Colonic mucosa (tissue), 4 donors: ENCODE data around the gene GPC5. TPM values are rescaled to one million over a fixed set of nuclear protein-coding genes. Genes with fewer than 3 reads are reported as not detected.

Source experiments
- DNase-seq: peaks from one replicate; pipeline ENCODE4 v3.0.0-alpha.2; 2020
- H3K27ac ChIP-seq: fragments of 200-600 bp; one replicate; pipeline ENCODE4 v1.8.0; 2021
- H3K27me3 ChIP-seq: fragments of 200-600 bp; one replicate; pipeline ENCODE4 v1.8.0; 2021
- H3K36me3 ChIP-seq: fragments of 200-600 bp; one replicate; pipeline ENCODE4 v1.8.0; 2021
- H3K4me1 ChIP-seq: fragments of 200-600 bp; one replicate; pipeline ENCODE4 v1.8.0; 2021; ENCODE audit warnings: mild to moderate bottlenecking
- H3K4me3 ChIP-seq: fragments of 200-600 bp; one replicate; pipeline ENCODE4 v1.8.0; 2021
- H3K9ac ChIP-seq, 2 donors: one replicate each; pipeline ENCODE4 v1.7.0; 2013; ENCODE audit warnings: control low read depth in 2 of 2, low read depth in 2 of 2, low read length in 2 of 2
- H3K9me3 ChIP-seq: fragments of 200-600 bp; one replicate; pipeline ENCODE4 v1.8.0; 2021
- CTCF ChIP-seq: fragments of 200-600 bp; IDR thresholded peaks from one replicate; pipeline ENCODE4 v1.8.0; 2022; ENCODE audit warnings: antibody characterized with exemption, mild to moderate bottlenecking
- intact Hi-C: fragments of 100-400 bp; cut with DNase I; formaldehyde crosslinking; loops from one replicate; pipeline ENCODE4 v1.14.1; 2022
- total RNA-seq, 2 donors: library from RNA; stranded (reverse); fragmentation: NEBNext Ultra II Directional in 1 of 2; extraction: Animal tissue kit (Norgen Biotek cat#: 25700) in 1 of 2; gene quantifications; one replicate each; pipeline ENCODE4 v1.2.1, GENCODE V29; 2021
- donor health status: healthy.
- donor health status: DM: no; HTN: no; CAD: no.
- donor health status: DM: no; HTN: no; CAD: no.

The GPC5 gene
- total RNA-seq, 2 donors from 2014 or later, result 0.42 TPM; not detected in 1

GRCh38 chr13:92487238-92487637, 1088.8 kb downstream of the GPC5 start:
- H3K4me1 ChIP-seq, result no peaks in the 10 kb centered on the region
- H3K27me3 ChIP-seq, result no peaks in the 10 kb centered on the region
- no peak for TF ChIP-seq CTCF
- DNase-seq, result no peak
- no peak overlapping the region for H3K27ac ChIP-seq
- no peak overlapping the region for H3K9ac ChIP-seq
- H3K36me3 ChIP-seq, result no peaks in the 10 kb centered on the region
- intact Hi-C loops, result no loop called here
- no peaks in the 10 kb centered on the region for H3K9me3 ChIP-seq
- no peak overlapping the region for H3K4me3 ChIP-seq

- no peaks in the 10 kb centered on the region for H3K27me3 ChIP-seq
- intact Hi-C loops, result no loop called here
- H3K27ac ChIP-seq, result no peak overlapping the region
- H3K4me3 ChIP-seq, result no peak overlapping the region
- DNase-seq, result no peak
- no peaks in the 10 kb centered on the region for H3K36me3 ChIP-seq
- no peak for TF ChIP-seq CTCF
- no peaks in the 10 kb centered on the region for H3K9me3 ChIP-seq
- no peaks in the 10 kb centered on the region for H3K4me1 ChIP-seq
- no peak overlapping the region for H3K9ac ChIP-seq
Measured at GRCh38 chr13:92488249-92488852, 1089.9 kb downstream of the GPC5 start.

DNA sequence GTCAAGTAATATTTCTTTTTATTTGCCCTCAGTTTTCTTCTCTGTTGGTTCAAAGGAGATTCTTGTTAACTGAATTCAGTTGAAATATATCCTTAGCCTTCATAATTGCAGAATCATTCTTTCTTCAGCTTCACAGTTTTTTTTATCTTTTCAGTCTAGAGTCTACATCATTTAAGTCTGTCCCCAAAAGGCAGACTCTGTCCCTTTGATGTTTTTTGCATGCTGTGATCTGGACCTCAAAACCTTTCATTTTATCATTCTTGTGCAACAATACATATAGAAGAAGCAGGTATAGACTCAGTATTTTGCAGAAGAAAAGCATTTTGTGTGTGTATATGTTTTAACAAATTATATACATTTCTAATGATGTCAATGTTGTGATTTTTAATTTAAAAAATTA, 1093.4 kb downstream of the GPC5 start:
- Histone ChIP-seq H3K4me3 (no peak overlapping the region), H3K27me3 (no peaks in the 10 kb centered on the region), H3K27ac (no peak overlapping the region), H3K4me1 (no peaks in the 10 kb centered on the region), H3K9me3 (no peaks in the 10 kb centered on the region), H3K36me3 (no peaks in the 10 kb centered on the region), H3K9ac (no peak overlapping the region)
- intact Hi-C loops, result no loop called here
- no peak for TF ChIP-seq CTCF
- DNase-seq, result no peak

GRCh38 chr13:92494915-92495314, 1096.5 kb downstream of the GPC5 start:
- Histone ChIP-seq H3K4me1 (no peaks in the 10 kb centered on the region), H3K27ac (no peak overlapping the region), H3K9ac (no peak overlapping the region), H3K36me3 (no peaks in the 10 kb centered on the region), H3K27me3 (no peaks in the 10 kb centered on the region), H3K9me3 (no peaks in the 10 kb centered on the region), H3K4me3 (no peak overlapping the region)
- no peak for TF ChIP-seq CTCF
- no peak for DNase-seq
- intact Hi-C loops, result no loop called here

GRCh38 chr13:92500192-92500591, 1101.8 kb downstream of the GPC5 start:
- DNase-seq, result no peak
- Histone ChIP-seq H3K27me3 (no peaks in the 10 kb centered on the region), H3K4me3 (no peak overlapping the region), H3K27ac (no peak overlapping the region), H3K9ac (no peak overlapping the region), H3K4me1 (no peaks in the 10 kb centered on the region), H3K36me3 (no peaks in the 10 kb centered on the region), H3K9me3 (no peaks in the 10 kb centered on the region)
- no peak for TF ChIP-seq CTCF
- intact Hi-C loops, result no loop called here
